GM10266 (cell line): Measurements from ENCODE around the gene STAG1.
"Not testable (repeated sequence)": the region's sequence is repeated elsewhere in the genome, so short reads cannot be mapped to it uniquely, and the experiment has no call there.

ENCODE experiments used
- DNase-seq: peaks from one replicate; pipeline ENCODE4 v3.0.0; 2012; ENCODE audit errors: extremely low spot score
- TF ChIP-seq, protein P1 (sequence below): IDR thresholded peaks from 2 replicates; pipeline ENCODE4 v1.5.1; 2012; ENCODE audit warnings: mild to moderate bottlenecking, low read depth; ENCODE audit not compliant: control insufficient read depth, insufficient read depth; ENCODE audit errors: missing control alignments

The STAG1 gene

GRCh38 chr3:136559896-136560295 is 192.3 kb downstream of the STAG1 start:
- TF ChIP-seq, protein P1, sequence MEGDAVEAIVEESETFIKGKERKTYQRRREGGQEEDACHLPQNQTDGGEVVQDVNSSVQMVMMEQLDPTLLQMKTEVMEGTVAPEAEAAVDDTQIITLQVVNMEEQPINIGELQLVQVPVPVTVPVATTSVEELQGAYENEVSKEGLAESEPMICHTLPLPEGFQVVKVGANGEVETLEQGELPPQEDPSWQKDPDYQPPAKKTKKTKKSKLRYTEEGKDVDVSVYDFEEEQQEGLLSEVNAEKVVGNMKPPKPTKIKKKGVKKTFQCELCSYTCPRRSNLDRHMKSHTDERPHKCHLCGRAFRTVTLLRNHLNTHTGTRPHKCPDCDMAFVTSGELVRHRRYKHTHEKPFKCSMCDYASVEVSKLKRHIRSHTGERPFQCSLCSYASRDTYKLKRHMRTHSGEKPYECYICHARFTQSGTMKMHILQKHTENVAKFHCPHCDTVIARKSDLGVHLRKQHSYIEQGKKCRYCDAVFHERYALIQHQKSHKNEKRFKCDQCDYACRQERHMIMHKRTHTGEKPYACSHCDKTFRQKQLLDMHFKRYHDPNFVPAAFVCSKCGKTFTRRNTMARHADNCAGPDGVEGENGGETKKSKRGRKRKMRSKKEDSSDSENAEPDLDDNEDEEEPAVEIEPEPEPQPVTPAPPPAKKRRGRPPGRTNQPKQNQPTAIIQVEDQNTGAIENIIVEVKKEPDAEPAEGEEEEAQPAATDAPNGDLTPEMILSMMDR, result no peak
- no peak for DNase-seq

DNA sequence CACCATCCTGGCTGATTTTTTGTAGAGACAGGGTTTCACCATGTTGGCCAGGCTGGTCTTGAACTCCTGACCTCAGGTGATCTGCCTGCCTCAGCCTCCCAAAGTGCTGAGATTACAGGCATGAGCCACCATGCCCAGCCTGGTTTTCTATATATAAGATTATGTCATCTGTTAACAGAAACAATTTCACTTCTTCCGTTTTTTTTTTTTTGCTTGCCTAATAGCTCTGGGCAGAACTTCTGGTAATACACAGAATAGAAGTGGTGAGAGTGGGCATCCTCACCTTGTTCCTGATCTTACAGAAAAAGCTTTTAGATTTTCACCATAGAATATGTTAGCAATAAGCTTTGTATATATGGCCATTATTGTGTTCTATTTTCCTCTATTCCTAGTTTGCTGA is 202.7 kb downstream of the STAG1 start:
- not testable (repeated sequence) for DNase-seq

DNA sequence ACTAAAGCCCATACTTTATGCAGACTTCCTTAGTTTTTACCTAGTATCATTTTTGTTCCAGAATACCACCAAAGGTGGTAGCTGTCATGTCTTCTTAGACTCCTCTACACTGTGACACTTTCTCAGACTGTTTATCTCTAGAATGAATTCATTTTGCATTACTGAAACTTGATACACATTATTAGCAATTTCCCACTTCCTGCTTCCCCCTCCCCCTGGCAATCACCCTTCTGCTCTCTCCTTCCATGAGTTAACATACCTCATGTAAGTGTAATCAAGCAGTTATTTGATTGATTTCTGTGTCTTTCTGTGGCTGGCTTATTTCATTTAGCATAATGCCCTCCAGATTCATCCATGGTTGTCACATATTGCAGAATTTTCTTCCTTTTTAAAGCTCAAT is 204.9 kb downstream of the STAG1 start:
- DNase-seq, result no peak
- TF ChIP-seq, protein P1, result no peak

- TF ChIP-seq, protein P1, result peak; percentile 13
- no peak for DNase-seq
These were observed 205.5 kb downstream of the STAG1 start for GRCh38 chr3:136546720-136547119.

DNA sequence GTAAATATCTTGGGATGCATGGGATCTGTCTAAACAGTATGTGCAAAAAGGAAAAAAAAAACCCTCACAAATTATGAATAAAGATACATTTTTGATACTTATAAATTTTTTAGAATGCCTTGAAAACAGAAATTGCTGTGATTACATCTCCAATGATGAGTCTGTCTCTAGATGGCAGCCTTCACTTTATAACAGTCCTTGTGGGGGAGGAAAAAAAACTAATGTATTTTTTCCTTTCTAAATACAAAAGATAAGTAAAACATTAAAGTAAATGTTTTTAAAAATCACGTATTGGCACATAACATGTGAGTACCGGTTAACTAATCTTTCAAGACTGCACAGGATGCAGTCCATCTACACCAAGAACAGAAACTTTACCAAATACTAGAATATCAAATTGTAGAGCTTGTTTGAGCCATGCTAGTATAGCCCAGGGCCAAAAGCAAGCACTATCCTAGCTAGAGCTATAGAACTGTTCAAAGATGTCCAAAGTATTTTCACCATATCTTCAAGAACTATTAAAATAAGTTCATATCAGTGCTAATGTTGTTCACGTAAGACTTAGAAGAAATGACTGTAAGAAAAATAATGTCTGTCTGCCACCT is 206.4 kb downstream of the STAG1 start:
- TF ChIP-seq, protein P1, result no peak
- DNase-seq, result no peak

DNA sequence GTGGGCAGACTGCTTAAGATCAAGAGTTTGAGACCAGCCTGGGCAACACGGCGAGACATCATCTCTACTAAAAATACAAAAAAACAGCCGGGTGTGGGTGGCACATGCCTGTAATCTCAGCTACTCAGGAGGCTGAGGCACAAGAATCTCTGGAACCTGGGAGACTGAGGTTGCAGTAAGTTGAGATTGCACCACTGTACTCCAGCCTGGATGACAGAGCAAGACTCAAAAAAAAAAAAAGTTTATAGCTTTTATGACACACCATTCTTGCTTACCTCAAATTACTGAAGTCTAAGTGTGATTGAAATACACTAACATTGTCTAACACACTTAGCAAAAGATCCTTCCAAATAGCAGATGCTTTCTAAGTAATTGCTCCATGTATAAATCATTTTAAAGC is 207.6 kb downstream of the STAG1 start:
- DNase-seq, result no peak
- TF ChIP-seq, protein P1, result no peak

GRCh38 chr3:136543385-136543784 is 208.8 kb downstream of the STAG1 start:
- DNase-seq, result no peak
- TF ChIP-seq, protein P1, result no peak

- TF ChIP-seq, protein P1, result no peak
These were observed 216.3 kb downstream of the STAG1 start for GRCh38 chr3:136535906-136536305.

More at GRCh38 chr3:136535906-136536305, 216.3 kb downstream of the STAG1 start:
- DNase-seq, result no peak
